HG03095 (cell line): ENCODE results near the gene PCDH9.
"Not testable (repeated sequence)": the region's sequence is repeated elsewhere in the genome, so short reads cannot be mapped to it uniquely, and the experiment has no call there.

Source experiments
- ATAC-seq: cut with Tn5 transposase; IDR thresholded peaks from one replicate; pipeline ENCODE4 v1.9.1; 2021; ENCODE audit warnings: moderate library complexity; ENCODE audit not compliant: unreplicated experiment

Gene PCDH9

DNA sequence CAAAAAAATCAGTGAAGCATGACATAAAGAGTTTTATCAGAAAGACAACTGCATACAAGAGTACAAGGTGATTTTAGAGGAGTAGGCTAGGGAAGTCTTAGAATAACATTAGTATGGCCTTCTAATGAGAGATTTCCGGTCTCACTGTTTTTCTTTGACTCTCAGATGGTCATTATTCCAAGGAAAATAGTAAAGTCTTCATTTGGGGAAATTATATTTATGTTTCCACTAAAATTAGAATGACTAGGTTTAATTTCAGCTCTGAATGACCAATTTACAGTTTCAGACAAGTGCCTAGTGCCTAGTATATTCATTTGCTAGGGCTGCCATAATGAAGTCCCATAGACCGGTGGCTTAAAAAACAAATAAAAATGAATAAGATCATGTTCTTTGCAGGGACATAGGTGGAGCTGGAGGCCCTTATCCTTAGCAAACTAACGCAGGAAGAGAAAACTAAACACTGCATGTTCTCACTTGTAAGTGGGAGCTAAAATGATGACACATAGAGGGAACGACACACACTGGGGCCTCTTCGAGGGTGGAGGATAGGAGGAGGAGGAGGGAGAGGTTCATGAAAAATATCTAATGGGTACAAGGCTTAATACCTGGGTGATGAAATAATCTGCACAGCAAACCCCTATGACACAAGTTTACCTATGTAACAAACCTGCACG, 303.1 kb downstream of the PCDH9 start:
- no peak for ATAC-seq

DNA sequence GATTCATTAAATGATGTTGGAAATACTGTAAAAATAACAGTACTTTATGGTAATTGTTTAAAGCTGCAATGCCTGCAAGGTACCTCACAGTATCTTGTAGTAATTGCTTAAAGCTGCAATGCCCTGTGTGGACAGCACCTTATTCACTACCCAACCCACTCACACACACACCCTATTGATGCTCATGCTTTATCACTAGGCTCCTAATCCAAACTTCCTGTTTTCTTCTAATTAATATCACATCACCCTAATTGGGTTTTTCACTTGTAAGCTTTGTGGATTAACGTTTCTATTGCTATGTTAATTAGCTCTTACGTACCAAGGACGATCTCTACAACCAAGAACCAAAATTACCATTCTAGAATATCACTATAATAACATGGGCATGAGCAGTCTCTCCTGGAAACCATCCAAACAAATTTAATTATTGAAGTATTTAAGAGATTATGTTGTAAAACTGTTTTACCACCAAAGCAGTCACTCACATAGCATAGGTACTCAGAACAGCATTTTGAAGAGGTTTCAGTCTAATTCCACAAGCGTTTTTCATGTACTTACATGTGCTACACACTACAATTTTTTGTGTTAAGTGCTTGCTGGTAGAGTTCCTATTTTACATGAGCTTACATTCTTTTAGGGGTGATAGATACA, 303.8 kb downstream of the PCDH9 start:
- no peak for ATAC-seq

DNA sequence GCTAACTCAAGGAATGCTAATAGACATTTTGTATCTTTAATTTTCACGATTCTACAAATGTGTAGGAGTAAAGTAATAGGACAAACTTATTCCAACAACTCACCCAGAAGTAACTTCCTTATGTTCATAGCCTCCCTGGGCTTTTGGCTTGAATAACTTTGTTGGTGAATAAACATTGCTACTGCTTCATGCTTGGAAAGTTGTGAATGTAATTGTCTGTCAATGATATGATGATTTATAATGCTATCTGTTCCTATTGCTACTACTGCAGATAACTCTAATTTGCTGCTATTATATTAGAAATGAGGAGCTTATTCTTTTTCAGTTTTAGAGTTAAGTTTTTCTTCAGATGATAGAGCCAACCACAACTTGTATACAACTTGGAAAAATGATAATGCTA, 307.7 kb downstream of the PCDH9 start:
- no peak for ATAC-seq

DNA sequence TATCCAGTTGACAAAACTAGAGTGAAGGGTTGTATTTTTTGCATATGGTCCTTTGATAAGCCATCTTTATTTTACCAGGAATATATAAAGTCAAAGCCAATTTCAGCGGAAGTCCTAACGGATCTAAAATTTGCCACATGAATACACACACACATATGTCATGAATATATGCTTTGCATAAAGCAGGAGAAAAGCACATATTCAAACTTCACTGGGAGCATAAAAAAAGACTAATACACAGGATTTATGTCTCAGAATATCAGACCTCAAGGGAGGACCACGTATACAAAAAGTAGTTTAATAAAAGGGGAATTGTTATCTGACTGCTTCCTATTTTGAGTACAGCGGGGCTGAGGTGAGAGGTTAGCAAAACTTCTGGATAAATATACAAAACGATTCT, 308.7 kb downstream of the PCDH9 start:
- no peak for ATAC-seq

DNA sequence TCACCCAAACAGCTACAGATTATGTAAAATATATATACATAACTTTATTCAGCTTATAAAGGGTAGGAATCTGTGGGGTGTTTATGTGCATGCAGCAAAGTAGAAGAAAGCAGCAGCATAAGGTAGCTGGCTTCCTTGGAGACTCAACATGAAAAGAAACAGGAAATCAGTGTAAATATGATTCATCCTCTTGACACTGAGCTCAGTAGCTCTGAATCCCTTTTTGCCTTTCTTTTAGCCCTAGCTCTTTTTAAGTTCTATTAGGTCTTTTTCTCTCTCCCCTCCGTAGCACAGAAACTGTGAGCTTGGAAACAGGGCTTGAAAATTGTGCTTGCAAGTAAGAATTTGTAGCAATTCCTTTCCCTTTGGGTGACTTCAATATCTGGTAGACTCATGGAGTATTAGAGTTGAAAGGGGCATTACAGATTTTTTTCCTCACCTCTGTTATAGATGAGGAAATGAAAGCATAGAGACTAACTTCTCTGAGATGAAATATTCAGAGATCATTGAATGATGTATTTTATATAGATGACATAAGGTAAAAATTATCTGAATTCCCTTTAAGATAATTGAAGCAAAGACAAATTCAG, 314.4 kb downstream of the PCDH9 start:
- ATAC-seq, result no peak

DNA sequence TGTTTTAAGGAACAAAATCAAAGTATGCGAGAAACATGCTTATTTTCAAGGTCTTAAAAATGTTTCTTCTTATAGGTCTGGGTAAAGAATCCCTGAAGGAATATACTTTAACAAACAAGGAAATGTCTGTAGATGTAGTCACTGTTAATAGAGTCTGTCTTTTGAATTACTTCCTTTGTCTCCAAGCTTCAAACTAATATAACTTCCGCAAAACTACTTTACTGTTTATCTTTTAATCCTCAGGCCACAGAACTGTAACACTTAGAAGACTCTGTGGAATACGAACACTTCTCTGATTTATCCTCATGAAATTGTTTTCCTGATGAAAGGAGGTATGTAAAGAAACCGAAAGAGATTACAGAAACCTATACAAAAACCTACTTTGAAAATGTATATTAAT, 316.0 kb downstream of the PCDH9 start:
- no peak for ATAC-seq

DNA sequence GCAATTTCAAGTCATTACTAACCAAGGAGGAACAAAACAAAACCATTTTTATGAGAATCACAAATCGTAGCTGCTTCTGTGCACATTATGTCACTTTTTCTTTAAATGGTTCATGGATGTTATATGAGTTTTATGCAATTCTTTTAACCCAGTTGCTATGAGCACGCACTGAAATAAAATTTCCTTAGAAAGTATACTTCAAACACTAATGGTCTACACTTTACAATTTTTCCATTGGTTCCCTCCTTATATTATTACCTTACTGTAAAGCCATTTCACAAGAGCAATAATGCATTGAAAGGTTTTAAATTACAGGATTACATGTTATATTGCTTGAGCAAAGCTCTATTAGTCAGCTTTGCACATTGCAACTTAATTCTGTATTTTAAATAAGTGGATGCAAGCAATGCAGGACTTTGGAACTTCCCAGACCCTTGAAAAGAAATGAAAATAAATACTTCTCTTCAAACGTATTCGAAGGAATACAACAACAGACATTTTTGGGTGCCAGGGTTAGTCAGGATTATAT, 318.7 kb downstream of the PCDH9 start:
- no peak for ATAC-seq

DNA sequence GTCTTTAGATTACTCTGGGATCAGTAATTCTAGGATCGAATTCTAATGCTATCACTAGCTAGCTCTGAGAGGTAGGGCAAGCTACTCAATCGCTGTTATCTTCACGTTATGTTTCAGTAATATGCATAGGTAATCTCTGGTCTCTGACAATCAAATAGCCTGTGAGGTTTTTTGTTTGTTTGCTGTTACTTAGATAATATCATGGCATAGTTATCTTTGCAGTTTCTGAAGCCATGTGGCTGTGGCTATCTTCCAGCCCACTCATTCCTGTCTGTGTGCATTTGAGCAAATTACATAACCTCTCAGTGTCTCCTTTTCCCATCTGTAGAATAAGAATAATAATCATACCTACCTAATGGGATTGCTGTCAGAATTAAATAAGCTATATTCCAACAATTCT, 330.2 kb downstream of the PCDH9 start:
- ATAC-seq, result no peak

DNA sequence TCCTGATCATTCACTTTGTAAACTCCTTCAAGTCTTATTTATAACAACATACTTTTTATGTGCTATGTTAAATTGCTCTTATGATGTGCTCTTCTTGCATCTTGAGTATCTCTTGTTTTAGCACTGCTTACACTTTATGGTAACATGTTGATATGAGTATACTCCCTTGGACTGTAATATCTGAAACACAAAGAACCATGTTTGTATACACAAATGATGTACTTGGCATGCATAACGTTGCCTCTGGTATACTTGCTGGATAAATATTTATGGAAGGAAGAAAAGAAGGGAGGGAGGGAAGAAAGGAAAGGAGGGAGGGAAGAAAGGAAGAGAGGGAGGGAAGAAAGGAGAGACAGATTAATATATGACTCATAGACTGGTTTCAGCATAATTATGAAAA, 333.2 kb downstream of the PCDH9 start:
- no peak for ATAC-seq

DNA sequence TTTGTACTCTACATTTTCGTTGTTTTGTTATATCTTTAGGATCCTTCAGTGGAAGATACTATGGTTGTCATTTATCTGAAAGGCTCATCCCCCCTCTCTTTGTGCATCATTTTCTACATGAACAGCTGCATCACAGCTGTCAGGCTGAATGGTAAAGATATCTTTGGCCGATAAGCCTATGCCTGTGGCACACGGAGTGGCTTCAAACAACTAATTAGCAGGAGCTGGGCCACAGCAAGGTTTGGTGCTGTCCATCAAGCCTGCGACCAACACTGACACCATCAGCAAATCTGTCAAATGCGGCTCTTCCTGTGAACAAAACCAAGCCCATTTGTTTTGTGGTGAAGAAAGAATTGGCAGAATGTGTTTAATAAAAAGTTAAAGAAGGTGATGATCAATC, 334.4 kb downstream of the PCDH9 start:
- ATAC-seq, result no peak

DNA sequence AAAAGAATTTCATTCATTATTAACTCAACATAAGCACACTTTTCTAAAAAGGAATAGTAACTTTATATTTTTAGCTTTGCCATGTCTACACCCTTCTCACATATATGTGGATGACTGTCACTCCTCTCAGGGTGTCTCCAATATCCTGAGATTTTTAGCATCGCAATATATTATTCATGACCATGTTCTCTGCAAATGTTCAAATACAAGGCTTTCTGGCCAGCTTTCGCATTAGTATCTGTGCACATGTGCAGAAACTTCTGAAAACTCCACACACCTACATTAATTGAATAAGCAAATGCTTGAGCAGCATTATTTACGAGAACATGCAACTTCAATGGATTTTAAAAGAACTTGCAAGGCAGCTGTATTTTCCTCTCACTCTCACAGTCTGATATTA, 334.8 kb downstream of the PCDH9 start:
- no peak for ATAC-seq

DNA sequence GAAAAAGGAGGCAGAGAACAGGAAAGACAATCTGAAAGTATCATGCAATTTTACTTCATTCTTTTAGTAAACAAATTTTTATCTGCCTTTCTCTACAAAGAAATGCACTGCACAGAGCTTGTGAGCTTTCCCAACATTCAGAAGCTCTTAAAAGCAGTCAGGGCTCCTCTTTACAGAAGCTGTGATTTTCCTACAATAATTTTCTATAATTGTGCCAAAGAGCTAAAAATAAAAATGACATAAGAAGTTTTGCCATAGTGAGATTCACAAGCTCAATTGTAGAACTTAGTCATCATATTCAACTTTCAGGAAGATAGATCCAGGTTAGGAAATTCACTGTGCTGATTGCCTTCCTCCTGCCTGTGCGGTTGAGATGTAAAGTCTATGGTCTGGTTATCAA, 341.4 kb downstream of the PCDH9 start:
- ATAC-seq, result no peak

DNA sequence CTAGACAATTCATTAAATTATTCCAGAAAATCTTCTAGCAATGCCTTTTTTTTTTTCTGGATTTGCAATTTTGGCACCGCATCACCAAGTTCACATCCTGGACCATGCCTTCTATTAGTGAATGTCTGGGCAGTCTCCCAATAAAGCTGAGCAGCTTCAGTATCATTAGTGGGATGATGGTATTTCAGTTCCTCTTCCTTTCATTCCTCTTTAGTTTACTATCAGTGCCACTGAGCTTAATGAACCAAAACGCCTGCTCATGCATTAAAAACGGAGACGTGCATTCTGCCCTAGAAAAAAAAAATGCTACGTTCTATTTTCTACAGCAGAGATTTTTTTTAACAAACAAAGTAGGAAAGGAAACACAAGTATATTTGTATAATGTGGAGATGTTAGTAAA, 343.0 kb downstream of the PCDH9 start:
- no peak for ATAC-seq

DNA sequence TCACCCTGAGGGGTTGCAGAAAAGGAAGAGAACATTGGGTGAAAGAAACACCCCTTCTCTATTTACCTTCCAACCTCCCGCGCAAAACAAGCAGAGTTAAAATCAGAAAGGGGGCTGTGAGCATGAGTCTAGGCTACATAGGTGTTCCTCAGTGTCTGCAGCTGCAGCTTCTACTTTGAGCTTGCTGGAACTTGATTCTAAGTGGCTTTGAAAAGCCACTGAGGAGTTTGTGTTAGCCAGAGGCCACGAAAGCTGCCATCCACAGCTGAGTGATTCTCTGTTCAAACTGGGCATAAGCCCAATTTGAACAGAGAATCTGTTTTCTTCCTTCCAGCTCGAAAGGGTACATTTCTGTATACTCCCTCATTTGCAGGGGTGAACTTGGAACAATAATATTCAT, 343.9 kb downstream of the PCDH9 start:
- no peak for ATAC-seq

DNA sequence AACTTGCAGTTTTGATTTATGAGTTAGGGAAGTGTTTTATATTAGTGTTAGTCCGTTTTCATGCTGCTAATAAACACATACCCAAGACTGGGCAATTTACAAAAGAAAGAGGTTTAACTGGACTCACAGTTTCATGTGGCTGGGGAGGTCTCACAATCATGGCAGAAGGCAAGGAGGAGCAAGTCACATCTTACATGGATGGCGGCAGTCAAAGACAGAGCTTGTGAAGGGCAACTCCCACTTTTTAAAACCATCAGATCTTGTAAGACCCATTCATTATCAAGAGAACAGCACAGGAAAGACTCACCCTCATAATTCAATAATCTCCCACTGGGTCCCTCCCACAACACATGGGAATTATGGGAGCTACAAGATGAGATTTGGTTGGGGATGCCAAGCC, 349.0 kb downstream of the PCDH9 start:
- not testable (repeated sequence) for ATAC-seq

DNA sequence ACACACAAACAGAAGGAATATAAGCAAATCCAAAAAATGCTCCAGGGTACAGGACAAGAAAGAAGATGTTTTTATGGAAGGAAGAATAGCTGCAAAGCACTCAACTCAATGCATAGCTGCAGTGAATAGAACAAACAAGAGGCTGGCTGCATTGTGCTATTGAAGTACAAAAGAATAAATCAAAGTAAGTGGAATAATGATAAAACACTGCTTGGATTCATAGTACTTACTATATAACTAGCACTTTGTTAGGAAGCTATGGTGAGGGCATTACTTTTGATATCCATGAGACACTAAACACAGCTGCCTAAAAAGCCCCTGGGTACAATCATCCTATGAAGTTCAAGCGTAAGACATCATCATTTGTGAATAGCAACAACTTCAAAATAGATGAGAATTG, 350.1 kb downstream of the PCDH9 start:
- ATAC-seq, result no peak

DNA sequence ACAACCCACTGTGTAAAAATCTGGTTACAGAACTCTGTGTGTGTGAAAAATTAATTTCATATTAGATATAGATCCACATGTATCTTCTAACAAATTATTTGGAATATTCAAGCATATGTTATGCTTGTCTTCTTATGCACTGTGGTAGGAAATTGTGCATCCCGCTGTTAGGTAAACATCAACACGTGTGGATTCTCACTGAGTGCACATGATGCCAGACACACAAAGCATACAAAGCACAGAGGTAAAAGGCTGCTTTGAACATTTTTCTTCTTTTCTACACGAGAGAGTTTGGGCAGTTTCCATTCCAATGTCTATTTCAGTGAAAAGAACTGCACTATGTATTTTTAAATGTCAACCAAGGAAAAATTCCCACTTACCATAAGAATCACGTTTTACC, 354.9 kb downstream of the PCDH9 start:
- ATAC-seq, result no peak

DNA sequence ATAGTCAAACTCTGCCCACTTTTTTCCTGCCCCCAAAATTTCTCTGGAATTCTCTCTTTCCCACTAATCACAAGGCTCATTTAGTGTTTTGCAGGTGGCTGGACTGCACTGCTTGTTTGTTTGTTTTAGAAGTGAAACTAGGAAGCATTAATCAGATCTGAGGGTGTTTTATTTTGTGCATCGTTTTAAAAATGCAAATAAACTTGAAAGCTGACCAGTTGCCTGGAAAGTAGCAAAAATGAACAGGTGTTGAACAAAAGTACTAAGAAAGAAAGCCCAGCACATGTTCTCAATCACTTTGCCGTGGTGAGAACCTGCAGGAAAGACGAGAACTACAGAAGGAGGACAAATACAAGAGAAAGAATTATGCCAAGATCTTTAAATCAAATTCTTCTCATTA, 365.5 kb downstream of the PCDH9 start:
- ATAC-seq, result no peak

DNA sequence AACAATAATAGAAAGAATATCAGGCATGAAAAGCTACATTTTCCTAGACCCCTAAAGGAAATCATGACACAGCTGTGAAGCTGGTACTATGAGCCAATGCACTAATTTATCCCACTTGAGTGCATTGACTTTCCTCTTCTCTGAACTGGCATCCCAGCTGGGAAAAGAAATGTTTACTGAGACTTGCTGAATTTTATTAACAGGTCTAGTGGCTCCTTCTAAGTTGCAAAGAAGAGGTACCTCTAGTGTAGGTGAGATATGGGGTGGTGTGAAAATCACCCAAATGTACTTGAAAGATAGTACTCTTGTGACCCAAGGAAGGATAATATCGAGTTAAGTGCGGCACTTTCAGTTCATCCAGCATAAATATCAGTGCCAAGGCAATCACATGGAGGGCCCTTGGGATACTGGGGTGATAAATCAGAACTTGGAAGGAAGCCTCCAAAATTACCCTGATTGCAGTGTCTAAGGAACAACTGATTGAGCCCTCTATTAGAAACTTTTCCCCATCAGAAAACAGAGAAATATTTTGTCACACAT, 369.2 kb downstream of the PCDH9 start:
- no peak for ATAC-seq

DNA sequence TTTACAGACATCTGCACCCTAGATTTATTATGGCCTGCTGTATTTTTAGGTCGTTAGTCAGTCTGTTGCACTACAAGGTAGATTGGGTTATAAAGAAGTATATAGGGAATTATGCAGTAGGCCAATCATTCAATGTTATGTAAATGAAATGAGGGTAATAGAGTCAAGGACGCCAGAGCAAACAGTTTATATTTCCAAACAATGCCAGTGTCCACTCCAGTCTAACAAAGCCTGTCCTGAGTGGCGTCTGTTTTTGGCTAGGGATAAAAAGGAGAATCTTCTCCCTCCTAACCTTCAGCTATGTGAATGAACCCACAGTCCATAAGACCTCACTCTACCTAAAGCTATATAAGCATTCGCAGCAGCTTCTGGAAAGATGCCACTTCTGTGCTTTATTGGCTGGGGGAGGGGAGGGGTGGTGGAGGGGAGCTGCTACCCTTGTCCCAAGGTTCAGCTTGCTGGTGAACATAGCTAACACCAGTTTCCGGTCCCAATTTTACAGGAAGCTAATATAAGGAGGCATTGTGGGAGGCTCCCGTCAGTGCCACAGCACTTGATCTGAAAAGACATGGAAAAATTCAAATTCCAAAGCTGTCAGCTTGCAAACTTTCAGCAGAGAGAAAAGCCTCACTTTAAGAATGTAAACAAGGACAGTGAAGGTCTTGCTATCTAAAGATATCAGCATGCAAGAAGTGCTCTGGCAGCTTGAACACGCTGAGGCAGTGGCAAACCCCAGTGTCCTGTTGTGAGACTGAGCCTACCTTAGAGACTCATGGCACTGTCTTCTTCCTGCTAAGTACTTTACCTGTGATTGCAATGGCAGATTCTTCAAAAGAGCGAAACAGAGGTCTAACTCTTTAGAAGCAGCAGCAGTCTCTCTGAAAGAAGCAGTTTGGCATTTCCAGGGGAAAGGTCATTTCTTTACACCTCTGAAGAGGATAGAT, 369.9 kb downstream of the PCDH9 start:
- ATAC-seq, result no peak

DNA sequence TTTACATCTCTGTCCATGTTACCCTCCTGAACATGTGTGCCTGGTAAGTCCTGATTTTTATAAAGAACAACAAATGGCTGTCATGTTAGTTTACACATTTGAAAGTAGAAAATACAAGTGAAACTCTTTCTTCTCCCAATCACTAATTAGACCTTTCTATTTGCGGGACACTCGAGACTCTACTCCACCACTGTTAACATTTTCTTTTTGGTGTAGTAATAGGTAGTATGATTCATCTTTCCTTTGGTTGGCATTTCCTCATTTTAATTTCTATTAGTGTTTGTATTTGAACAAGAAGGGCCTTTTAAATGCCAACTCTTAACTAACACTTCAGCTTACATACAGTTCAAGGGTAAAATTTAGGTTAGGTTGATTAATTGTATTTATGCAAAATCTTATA, 371.1 kb downstream of the PCDH9 start:
- ATAC-seq, result no peak
